GM12878 (cell line): ENCODE results near the gene LTA. TPM values are rescaled to one million over a fixed set of nuclear protein-coding genes. Genes with fewer than 3 reads are reported as not detected.

Source experiments
- ATF7 ChIP-seq: fragments of 450-650 bp; IDR thresholded peaks from 2 replicates; pipeline ENCODE4 v1.6.1; 2016; ENCODE audit warnings: low read depth, mild to moderate bottlenecking
- BCL11A ChIP-seq: IDR thresholded peaks from 2 replicates; pipeline ENCODE4 v1.6.1; 2011; ENCODE audit warnings: low read depth, low read length
- BRCA1 ChIP-seq: IDR thresholded peaks from 2 replicates; pipeline ENCODE4 v1.6.1; 2011; ENCODE audit warnings: low read depth, low read length, improper control_type of control experiment
- CHD1 ChIP-seq: IDR thresholded peaks from 2 replicates; pipeline ENCODE4 v1.6.1; 2012; ENCODE audit warnings: low read depth, low read length, improper control_type of control experiment
- EZH2 ChIP-seq: IDR thresholded peaks from 2 replicates; pipeline ENCODE4 v1.6.1; 2012; ENCODE audit warnings: low read depth, mild to moderate bottlenecking, control low read depth, inconsistent platforms, low read length, borderline replicate concordance; ENCODE audit not compliant: control insufficient read depth
- IKZF1 ChIP-seq: fragments of 450-650 bp; conservative IDR thresholded peaks from 2 replicates; pipeline ENCODE4 v1.6.1; 2017; ENCODE audit warnings: antibody characterized with exemption, mild to moderate bottlenecking
- IKZF2 ChIP-seq, 2 experiments: fragments of 450-650 bp; IDR thresholded peaks; 2 replicates each; pipeline ENCODE4 v1.6.1; 2017; ENCODE audit warnings: mild to moderate bottlenecking in 2 of 2, moderate library complexity in 2 of 2
- JUND ChIP-seq: IDR thresholded peaks from 2 replicates; pipeline ENCODE4 v1.6.1; 2012; ENCODE audit warnings: low read depth, mild to moderate bottlenecking, low read length, improper control_type of control experiment, moderate library complexity
- LARP7 ChIP-seq: fragments of 450-650 bp; IDR thresholded peaks from 2 replicates; pipeline ENCODE4 v1.6.1; 2017; ENCODE audit warnings: mild to moderate bottlenecking
- MEF2B ChIP-seq: fragments of 450-650 bp; IDR thresholded peaks from 2 replicates; pipeline ENCODE4 v1.6.1; 2018; ENCODE audit warnings: mild to moderate bottlenecking, moderate library complexity; ENCODE audit not compliant: partially characterized antibody, poor library complexity, severe bottlenecking
- MTA2 ChIP-seq: fragments of 450-650 bp; IDR thresholded peaks from 2 replicates; pipeline ENCODE4 v1.6.1; 2016; ENCODE audit warnings: low read depth, mild to moderate bottlenecking, moderate library complexity
- MYB ChIP-seq: fragments of 150-350 bp; IDR thresholded peaks from 2 replicates; pipeline ENCODE4 v1.6.1; 2014; ENCODE audit warnings: mild to moderate bottlenecking, low read depth, low read length, borderline replicate concordance
- NR2C2 ChIP-seq: IDR thresholded peaks from 2 replicates; pipeline ENCODE4 v1.6.1; 2011; ENCODE audit warnings: borderline replicate concordance, low read depth; ENCODE audit not compliant: control insufficient read depth, insufficient read length
- NR2F1 ChIP-seq: fragments of 450-650 bp; conservative IDR thresholded peaks from 2 replicates; pipeline ENCODE4 v1.6.1; 2017; ENCODE audit warnings: mild to moderate bottlenecking
- PBX3 ChIP-seq: IDR thresholded peaks from 2 replicates; pipeline ENCODE4 v1.6.1; 2011; ENCODE audit warnings: mild to moderate bottlenecking, low read depth, low read length, moderate library complexity; ENCODE audit not compliant: insufficient replicate concordance
- RB1 ChIP-seq: fragments of 450-650 bp; formaldehyde crosslinking; IDR thresholded peaks from 2 replicates; pipeline ENCODE4 v1.6.1; 2017; ENCODE audit warnings: mild to moderate bottlenecking, borderline replicate concordance
- RBBP5 ChIP-seq: fragments of 200-600 bp; sonication (generic); conservative IDR thresholded peaks from 2 replicates; pipeline ENCODE4 v1.6.1; 2016
- RELA ChIP-seq: fragments of 450-650 bp; IDR thresholded peaks from 2 replicates; pipeline ENCODE4 v1.8.0; 2014; ENCODE audit warnings: borderline replicate concordance; ENCODE audit not compliant: partially characterized antibody
- SREBF1 ChIP-seq: IDR thresholded peaks from 2 replicates; pipeline ENCODE4 v1.6.1; 2012; ENCODE audit warnings: mild to moderate bottlenecking, low read length
- STAT3 ChIP-seq: IDR thresholded peaks from 2 replicates; pipeline ENCODE4 v1.6.1; 2011; ENCODE audit warnings: low read depth, low read length, improper control_type of control experiment
- SUZ12 ChIP-seq: fragments of 200-600 bp; sonication (generic); IDR thresholded peaks from one replicate; pipeline ENCODE4 v1.6.1; 2018; ENCODE audit warnings: antibody characterized with exemption, mild to moderate bottlenecking; ENCODE audit not compliant: unreplicated experiment
- TARDBP ChIP-seq: IDR thresholded peaks from 2 replicates; pipeline ENCODE4 v1.6.1; 2016; ENCODE audit warnings: borderline replicate concordance
- TBL1XR1 ChIP-seq: IDR thresholded peaks from 2 replicates; pipeline ENCODE4 v1.6.1; 2012; ENCODE audit warnings: low read depth, low read length, improper control_type of control experiment
- YBX1 ChIP-seq: fragments of 450-650 bp; IDR thresholded peaks from 2 replicates; pipeline ENCODE4 v1.6.1; 2016; ENCODE audit warnings: antibody characterized with exemption
- YY1 ChIP-seq: IDR thresholded peaks from 2 replicates; pipeline ENCODE4 v1.6.1; 2011; ENCODE audit warnings: low read depth, mild to moderate bottlenecking, low read length
- ZBTB40 ChIP-seq: fragments of 450-650 bp; IDR thresholded peaks from 2 replicates; pipeline ENCODE4 v1.6.1; 2016; ENCODE audit warnings: mild to moderate bottlenecking, moderate library complexity, borderline replicate concordance
- ZNF384 ChIP-seq: IDR thresholded peaks from 2 replicates; pipeline ENCODE4 v1.6.1; 2012; ENCODE audit warnings: low read depth, mild to moderate bottlenecking, low read length, improper control_type of control experiment, borderline replicate concordance
- ZZZ3 ChIP-seq: IDR thresholded peaks from 2 replicates; pipeline ENCODE4 v1.6.1; 2011; ENCODE audit warnings: low read depth; ENCODE audit not compliant: control insufficient read depth, insufficient read length
- polyA plus RNA-seq, 11 experiments: library from polyadenylated mRNA; depleted of rRNA in 4 of 11; unstranded in 6 of 11; stranded (reverse) in 5 of 11; fragments of >200 nt; fragmentation: Nextera tagmentation in 4 of 11; fragmentation: Illumina TruSeq in 1 of 11; extraction: Ambion mirVana in 4 of 11; extraction: Trizol in 1 of 11; gene quantifications; 1 replicate in 1 of 11; 2 replicates in 10 of 11; pipeline versions ENCODE4 v1.2.1 to v1.2.3, GENCODE V29; 2011 to 2016; ENCODE audit warnings: inconsistent platforms in 2 of 11, missing spikeins in 2 of 11, low read depth in 1 of 11
- total RNA-seq, 4 experiments: library from RNA; depleted of rRNA in 3 of 4; stranded (reverse); fragments of >200 nt in 3 of 4; fragmentation: Illumina TruSeq in 1 of 4; extraction: Trizol in 1 of 4; gene quantifications; 2 replicates each; pipeline versions ENCODE4 v1.2.1 to v1.2.3, GENCODE V29; 2013 to 2021

LTA gene
- total and polyA plus RNA-seq, 10 of the 15 experiments (the other 5 are each of a cell fraction or from before 2014, with no cell fraction given), result 27.5 to 100 (median 75.1) TPM

DNA sequence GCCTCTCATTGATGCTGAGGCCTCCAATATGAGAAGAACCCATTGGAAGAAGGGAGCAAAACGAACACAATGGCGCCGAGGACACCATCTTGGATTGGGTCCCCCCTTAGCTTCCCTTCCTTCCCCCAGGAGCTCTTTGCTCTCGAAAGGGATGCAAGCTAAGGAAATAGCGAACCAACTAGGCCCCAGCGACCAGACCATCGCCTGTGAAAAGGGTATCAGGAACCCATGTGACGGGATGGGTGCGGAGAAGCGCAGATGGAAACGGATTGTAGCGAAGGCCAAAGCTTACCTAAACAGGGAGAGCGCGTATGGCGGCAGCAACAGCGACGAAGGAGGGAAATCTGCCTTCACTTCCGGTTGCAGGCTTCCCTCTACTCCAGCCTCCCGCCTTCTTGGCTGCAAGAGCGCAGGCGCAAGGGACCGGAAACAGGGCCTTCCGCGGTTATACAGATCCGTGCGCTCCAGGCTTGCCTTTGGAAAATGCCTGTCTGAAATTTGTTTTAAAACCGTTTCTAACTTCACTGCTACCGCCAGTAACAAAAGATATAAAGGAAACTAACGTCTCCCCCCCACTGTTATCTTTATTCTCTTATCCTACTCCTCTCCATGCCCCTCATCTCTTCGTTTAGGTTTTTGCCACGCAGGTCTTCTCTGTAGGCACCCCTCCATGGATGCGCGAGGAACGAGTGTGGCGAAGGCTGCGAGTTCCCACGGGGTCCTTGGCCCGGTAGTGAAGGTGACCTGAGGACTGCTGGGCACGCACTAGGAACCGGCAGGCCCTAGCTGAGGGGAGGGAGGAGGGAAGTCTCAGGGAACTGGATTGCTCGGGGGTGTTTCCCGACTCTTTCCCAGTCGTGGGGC, 30.2 kb upstream of the LTA start, which contains the start of gene DDX39B (continued):
- peak; percentile 90 for TF ChIP-seq ZBTB40
- TF ChIP-seq MEF2B, result peak; percentile 42
- TF ChIP-seq MTA2, result peak; percentile 38; the same call in 1 of the 2 replicates
- TF ChIP-seq ATF7, result peak; percentile 60; the same call in 1 of the 2 replicates
- no peak for TF ChIP-seq BRCA1
- TF ChIP-seq TARDBP, result no peak
- TF ChIP-seq RBBP5, result peak; percentile 95
- TF ChIP-seq LARP7, result peak; percentile 98
- TF ChIP-seq IKZF1, result peak; percentile 87
- peak; percentile 95; the same call in 1 of the 2 replicates for TF ChIP-seq RB1
- no peak for TF ChIP-seq PBX3
- TF ChIP-seq ZNF384, result no peak
- peak; percentile 69 for TF ChIP-seq CHD1
- no peak for TF ChIP-seq YBX1
- no peak for TF ChIP-seq BCL11A
- peak; percentile 95 for TF ChIP-seq YY1
- TF ChIP-seq ZZZ3, result peak; percentile 94
- TF ChIP-seq JUND, result no peak
- TF ChIP-seq SREBF1, result no peak
- no peak; the same call in 1 of the 2 replicates for TF ChIP-seq NR2F1
- no peak for TF ChIP-seq EZH2
- no peak for TF ChIP-seq SUZ12
- peak; percentile 97 for TF ChIP-seq MYB
- no peak for TF ChIP-seq NR2C2
- peak; percentile 59 to 61 for TF ChIP-seq IKZF2 (IDR thresholded peaks at IDR 0.05)
- no peak for TF ChIP-seq RELA
- TF ChIP-seq STAT3, result no peak
- peak; percentile 27; the same call in 1 of the 2 replicates for TF ChIP-seq TBL1XR1
